Breast epithelium (tissue), 4 donors: Measurements from ENCODE around the gene KRT6C. TPM values are rescaled to one million over a fixed set of nuclear protein-coding genes. Genes with fewer than 3 reads are reported as not detected.

Experiments
- DNase-seq, 2 donors: peaks; one replicate each; pipeline ENCODE4 v3.0.0-alpha.2; 2019; ENCODE audit warnings: low spot score in 2 of 2
- H3K27ac ChIP-seq, 2 donors: fragments of 200-600 bp; sonication (generic) in 1 of 2; one replicate each; pipeline ENCODE4 v1.5.1; 2016 to 2019; ENCODE audit warnings: mild to moderate bottlenecking in 1 of 2
- H3K27me3 ChIP-seq, 2 donors: fragments of 200-600 bp; sonication (generic) in 1 of 2; one replicate each; pipeline versions ENCODE4 v1.5.1 to v1.6.0; 2017 to 2019; ENCODE audit warnings: control low read depth in 1 of 2, mild to moderate bottlenecking in 1 of 2
- H3K36me3 ChIP-seq: fragments of 200-600 bp; one replicate; pipeline ENCODE4 v1.5.1; 2019
- H3K4me1 ChIP-seq, 2 donors: fragments of 200-600 bp; sonication (generic); one replicate each; pipeline ENCODE4 v1.5.1; 2016 to 2019; ENCODE audit warnings: control low read depth in 1 of 2
- H3K4me3 ChIP-seq, 3 donors: fragments of 200-600 bp; sonication (generic); 1 replicate in 2 of 3; 2 replicates in 1 of 3; pipeline ENCODE4 v1.5.1; 2016 to 2019; ENCODE audit warnings: mild to moderate bottlenecking in 3 of 3, moderate library complexity in 2 of 3
- H3K9me3 ChIP-seq, 2 donors: fragments of 200-600 bp; sonication (generic) in 1 of 2; one replicate each; pipeline ENCODE4 v1.5.1; 2016 to 2019; ENCODE audit warnings: control low read depth in 1 of 2
- CTCF ChIP-seq, 3 donors: fragments of 450-650 bp; IDR thresholded peaks; one replicate each; pipeline ENCODE4 v1.5.1; 2016 to 2017; ENCODE audit warnings: antibody characterized with exemption in 3 of 3, mild to moderate bottlenecking in 3 of 3, moderate library complexity in 3 of 3
- POLR2A ChIP-seq: fragments of 450-650 bp; IDR thresholded peaks from one replicate; pipeline ENCODE4 v1.6.1; 2016; ENCODE audit warnings: antibody characterized with exemption, mild to moderate bottlenecking, moderate library complexity
- POLR2AphosphoS5 ChIP-seq, 3 donors: sonication (generic); formaldehyde crosslinking; IDR thresholded peaks; one replicate each; pipeline ENCODE4 v1.6.1; 2017; ENCODE audit warnings: antibody characterized with exemption in 3 of 3
- intact Hi-C: fragments of 100-400 bp; cut with DNase I; formaldehyde crosslinking; loops from one replicate; pipeline ENCODE4 v1.15.1; 2023; ENCODE audit warnings: low total_unique reads
- total RNA-seq, 3 donors: library from RNA; depleted of rRNA; stranded (reverse); fragments of >200 nt; gene quantifications; one replicate each; pipeline ENCODE4 v1.1.0, GENCODE V29; 2016

The KRT6C gene
- total RNA-seq, 3 donors from 2014 or later = not detected

- H3K4me1 ChIP-seq = no peaks in the 10 kb centered on the region
- H3K36me3 ChIP-seq = no peaks in the 10 kb centered on the region
- peak overlapping the region; percentile 58 to 71 for H3K27ac ChIP-seq
- TF ChIP-seq POLR2AphosphoS5 (IDR thresholded peaks at IDR 0.05) (no peak), CTCF (IDR thresholded peaks at IDR 0.05) (no peak), POLR2A (no peak)
- H3K4me3 ChIP-seq = no peak overlapping the region
- H3K27me3 ChIP-seq = no peaks in the 10 kb centered on the region
- H3K9me3 ChIP-seq = no peaks in the 10 kb centered on the region
- no peak for DNase-seq
- intact Hi-C loops = no loop called here
These were observed 28.7 kb downstream of the KRT6C start for GRCh38 chr12:52444647-52445595.

GRCh38 chr12:52443966-52444365, 29.6 kb downstream of the KRT6C start:
- H3K9me3 ChIP-seq = no peaks in the 10 kb centered on the region
- no peak overlapping the region for H3K4me3 ChIP-seq
- TF ChIP-seq CTCF (IDR thresholded peaks at IDR 0.05) = no peak
- TF ChIP-seq POLR2AphosphoS5 (IDR thresholded peaks at IDR 0.05) = no peak
- TF ChIP-seq POLR2A = no peak
- H3K27me3 ChIP-seq = no peaks in the 10 kb centered on the region
- DNase-seq = no peak
- H3K36me3 ChIP-seq = no peaks in the 10 kb centered on the region
- intact Hi-C loops = no loop called here
- H3K27ac ChIP-seq = peak overlapping the region; percentile 58 to 71
- H3K4me1 ChIP-seq = no peaks in the 10 kb centered on the region

- H3K27ac ChIP-seq = peak overlapping the region; percentile 71 to 77
- peak in 1 of 2 donors; percentile 81 for DNase-seq
- intact Hi-C loops = no loop called here
- no peaks in the 10 kb centered on the region for H3K36me3 ChIP-seq
- no peaks in the 10 kb centered on the region for H3K9me3 ChIP-seq
- no peaks in the 10 kb centered on the region for H3K27me3 ChIP-seq
- TF ChIP-seq CTCF (IDR thresholded peaks at IDR 0.05) (no peak), POLR2AphosphoS5 (IDR thresholded peaks at IDR 0.05) (no peak), POLR2A (no peak)
- H3K4me3 ChIP-seq = no peak overlapping the region
- H3K4me1 ChIP-seq = no peaks in the 10 kb centered on the region
These were observed 31.0 kb downstream of the KRT6C start for GRCh38 chr12:52442600-52443061.

- peak in 1 of 2 donors; percentile 56 for DNase-seq
- no peak overlapping the region for H3K4me3 ChIP-seq
- H3K9me3 ChIP-seq = no peaks in the 10 kb centered on the region
- H3K4me1 ChIP-seq = no peaks in the 10 kb centered on the region
- H3K27ac ChIP-seq = peak overlapping the region; percentile 71 to 77
- TF ChIP-seq CTCF (IDR thresholded peaks at IDR 0.05) = no peak
- TF ChIP-seq POLR2AphosphoS5 (IDR thresholded peaks at IDR 0.05) = no peak
- no peak for TF ChIP-seq POLR2A
- no peaks in the 10 kb centered on the region for H3K36me3 ChIP-seq
- intact Hi-C loops = no loop called here
- no peaks in the 10 kb centered on the region for H3K27me3 ChIP-seq
These were observed 32.2 kb downstream of the KRT6C start for GRCh38 chr12:52441320-52441911.

GRCh38 chr12:52440821-52441319, 32.7 kb downstream of the KRT6C start:
- peak in 1 of 2 donors; percentile 57 for DNase-seq

More at GRCh38 chr12:52440821-52441319, 32.7 kb downstream of the KRT6C start:
- no peak overlapping the region for H3K4me3 ChIP-seq
- H3K4me1 ChIP-seq = no peaks in the 10 kb centered on the region
- H3K27ac ChIP-seq = peak overlapping the region; percentile 71 to 77
- TF ChIP-seq POLR2A (no peak), CTCF (IDR thresholded peaks at IDR 0.05) (no peak), POLR2AphosphoS5 (IDR thresholded peaks at IDR 0.05) (no peak)
- H3K36me3 ChIP-seq = no peaks in the 10 kb centered on the region
- no peaks in the 10 kb centered on the region for H3K27me3 ChIP-seq
- H3K9me3 ChIP-seq = no peaks in the 10 kb centered on the region
- intact Hi-C loops = no loop called here
